HG02571 (cell line): Measurements from ENCODE around the gene KLHL30.

Experiments
- ATAC-seq: cut with Tn5 transposase; IDR thresholded peaks from one replicate; pipeline ENCODE4 v1.9.1; 2021; ENCODE audit warnings: mild to moderate bottlenecking, moderate library complexity; ENCODE audit not compliant: unreplicated experiment

KLHL30 gene

DNA sequence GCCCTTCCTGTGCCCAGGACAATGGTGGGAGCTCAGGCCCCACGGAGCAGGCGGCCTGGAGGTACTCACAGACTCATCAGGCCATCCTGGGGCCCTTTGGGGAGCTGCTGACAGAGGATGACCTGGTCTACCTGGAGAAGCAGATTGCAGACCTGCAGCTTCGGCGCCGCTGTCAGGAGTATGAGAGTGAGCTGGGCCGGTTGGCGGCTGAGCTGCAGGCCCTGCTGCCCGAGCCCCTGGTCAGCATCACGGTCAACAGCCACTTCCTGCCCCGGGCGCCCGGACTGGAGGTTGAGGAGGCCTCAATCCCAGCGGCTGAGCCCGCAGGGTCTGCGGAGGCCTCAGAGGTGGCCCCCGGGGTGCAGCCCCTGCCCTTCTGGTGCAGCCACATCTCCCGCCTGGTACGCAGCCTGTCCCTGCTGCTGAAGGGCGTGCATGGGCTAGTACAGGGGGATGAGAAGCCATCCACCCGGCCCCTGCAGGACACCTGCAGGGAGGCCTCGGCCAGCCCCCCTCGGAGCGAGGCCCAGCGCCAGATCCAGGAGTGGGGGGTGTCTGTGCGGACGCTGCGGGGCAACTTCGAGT lies 8.3 kb upstream of the KLHL30 start:
- no peak for ATAC-seq

DNA sequence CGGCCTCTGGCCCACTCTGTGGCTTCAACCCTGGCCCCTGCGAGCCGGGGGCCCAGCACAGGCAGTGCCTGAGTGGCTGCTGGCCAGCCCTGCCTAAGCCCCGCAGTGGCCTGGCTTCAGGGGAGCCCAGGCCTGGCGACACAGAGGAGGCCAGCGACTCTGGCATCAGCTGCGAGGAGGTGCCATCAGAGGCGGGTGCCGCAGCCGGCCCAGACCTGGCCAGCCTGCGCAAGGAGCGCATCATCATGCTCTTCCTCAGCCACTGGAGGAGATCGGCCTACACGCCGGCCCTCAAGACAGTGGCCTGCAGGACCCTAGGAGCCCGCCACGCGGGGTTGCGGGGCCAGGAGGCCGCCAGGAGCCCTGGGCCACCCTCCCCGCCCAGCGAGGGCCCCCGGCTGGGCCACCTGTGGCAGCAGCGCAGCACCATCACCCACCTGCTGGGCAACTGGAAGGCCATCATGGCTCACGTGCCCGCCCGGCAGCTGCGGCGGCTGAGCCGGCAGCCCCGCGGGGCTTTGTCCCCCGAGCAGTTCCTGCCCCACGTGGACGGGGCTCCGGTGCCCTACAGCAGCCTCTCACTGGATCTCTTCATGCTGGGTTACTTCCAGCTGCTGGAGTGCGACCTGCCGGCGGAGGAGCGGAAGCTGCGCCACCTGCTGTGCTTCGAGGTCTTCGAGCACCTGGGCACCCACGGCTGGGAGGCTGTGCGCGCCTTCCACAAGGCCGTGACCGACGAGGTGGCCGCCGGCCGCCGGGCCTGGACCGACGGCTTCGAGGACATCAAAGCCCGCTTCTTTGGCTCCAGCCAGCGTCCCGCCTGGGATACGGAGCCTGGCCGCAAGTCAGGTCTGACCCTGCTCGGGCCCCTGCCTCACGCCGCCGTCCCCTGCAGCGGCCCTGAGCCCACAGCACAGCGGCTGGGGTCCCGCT lies 7.5 kb upstream of the KLHL30 start:
- no peak for ATAC-seq

DNA sequence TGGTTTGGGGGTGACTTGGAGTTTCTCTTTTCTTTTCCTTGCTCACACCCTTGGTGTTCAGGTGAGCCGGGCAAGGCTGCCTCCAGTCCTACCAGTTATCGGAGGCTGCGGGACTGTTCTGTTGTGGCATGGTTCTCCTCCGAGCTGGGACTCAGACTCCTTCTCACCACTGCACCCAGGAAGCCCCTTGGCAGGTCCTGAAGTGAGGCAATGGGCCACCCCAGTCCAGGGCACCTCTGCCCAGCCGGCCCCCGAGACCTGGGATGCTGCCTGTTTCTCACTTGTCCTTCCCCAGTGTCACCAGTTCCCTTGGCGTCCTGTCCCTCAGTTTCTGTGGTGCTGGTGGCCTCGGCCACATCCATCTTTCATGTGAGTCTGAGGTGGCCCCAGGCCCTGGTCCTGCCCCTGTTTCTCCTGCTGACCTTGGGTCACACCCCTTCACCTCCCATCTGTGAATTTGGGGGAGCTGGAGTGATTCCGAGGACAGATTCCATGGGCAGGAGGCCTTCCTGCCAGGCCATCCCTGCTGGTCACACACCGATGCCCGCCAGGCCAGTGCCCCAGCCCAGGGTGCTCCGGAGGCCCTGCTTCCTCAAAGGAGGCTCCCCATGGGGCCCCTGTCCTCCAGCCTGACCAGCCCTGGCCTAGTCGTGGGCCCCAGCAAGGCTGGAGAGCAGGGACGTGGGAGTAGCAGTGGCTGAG lies 6.6 kb upstream of the KLHL30 start:
- no peak for ATAC-seq

DNA sequence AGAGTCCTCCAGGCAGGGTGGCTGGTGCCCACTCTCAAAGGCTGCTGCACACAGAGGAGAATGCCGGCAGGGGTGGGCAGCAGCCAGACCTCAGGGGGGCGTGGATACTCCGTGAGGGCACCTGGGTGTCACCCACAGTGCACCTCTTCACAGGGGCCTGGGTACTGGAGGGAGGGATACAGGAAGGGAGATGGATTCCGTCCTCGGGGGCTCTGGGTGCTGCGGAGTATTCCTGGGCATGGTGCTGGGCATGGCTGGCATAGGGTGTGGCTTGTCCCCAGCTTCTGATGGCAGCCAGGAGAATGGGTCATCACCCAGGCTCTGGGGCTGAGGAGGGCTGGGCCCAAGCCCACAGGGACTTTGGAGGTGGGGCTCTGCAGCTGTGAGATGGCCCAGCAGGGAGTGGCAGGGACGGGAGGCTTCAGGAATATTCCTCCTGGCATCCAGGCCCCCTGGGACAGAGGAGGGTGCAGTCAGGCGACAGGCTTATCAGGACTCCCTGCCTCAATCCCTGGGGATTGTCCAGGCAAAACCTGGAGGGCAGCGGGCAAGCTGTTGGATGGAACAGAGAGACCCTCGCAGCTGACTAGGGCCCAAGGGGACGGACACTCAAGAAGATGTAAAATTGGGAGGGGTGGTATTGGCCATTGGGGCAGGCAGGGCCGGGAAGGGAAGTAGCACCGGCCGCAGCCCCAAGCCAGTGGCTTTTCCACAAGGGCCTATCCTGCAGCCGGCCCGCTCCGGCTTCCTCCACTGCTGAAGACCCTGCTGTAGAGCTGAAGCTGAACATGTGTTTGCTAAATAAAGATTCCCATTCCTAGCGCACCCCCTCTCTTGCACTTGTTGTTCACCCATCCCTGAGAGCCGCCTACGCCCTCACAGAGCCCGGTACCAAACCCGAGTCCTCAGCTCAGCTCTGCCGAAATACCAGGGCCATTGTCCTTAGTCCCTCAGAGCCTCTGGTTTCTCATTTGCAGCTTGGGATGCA lies 5.7 kb upstream of the KLHL30 start:
- ATAC-seq, result no peak

DNA sequence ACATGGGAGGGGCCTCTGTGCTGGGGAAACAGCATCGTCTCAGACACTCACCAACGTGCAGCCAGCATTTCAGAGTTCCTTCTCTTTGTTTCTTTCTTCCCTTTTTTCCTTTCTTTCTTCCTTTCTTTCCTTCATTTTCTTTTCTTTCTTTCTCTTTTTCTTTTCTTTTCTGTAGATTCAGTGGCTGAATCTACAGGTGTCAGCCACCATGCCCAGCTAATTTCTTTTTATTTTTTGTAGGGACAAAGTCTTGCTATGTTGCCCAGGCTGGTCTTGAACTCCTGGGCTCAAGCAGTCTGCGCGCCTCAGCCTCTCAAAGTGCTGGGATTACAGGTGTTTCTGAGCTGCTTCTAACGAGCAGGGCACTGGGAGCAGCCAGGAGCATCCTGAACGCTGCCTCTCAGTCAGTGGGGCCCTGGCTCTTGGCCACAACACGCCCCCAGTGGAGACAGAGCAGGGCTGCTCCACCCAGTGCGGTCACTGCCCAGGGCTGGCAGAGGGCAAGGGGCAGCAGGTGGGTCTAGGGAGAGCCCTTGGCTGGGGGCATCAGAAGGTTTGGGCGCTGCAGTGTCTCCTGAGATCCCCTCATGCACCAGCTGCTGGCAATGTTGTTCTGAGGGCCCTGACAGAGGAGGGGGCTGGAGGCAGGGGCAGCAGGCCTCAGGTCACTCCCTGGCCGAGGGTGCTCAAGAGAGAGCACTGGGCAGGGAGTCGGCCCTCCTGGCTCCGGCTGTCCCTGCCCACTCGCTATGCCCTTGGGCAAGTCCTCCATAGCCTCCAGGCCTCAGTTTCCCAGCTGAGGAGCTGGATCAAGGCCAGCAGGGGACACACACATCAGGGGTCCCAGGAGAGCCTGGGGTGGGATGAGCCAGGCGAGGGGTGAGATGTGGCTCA lies 4.7 kb upstream of the KLHL30 start:
- no peak for ATAC-seq

DNA sequence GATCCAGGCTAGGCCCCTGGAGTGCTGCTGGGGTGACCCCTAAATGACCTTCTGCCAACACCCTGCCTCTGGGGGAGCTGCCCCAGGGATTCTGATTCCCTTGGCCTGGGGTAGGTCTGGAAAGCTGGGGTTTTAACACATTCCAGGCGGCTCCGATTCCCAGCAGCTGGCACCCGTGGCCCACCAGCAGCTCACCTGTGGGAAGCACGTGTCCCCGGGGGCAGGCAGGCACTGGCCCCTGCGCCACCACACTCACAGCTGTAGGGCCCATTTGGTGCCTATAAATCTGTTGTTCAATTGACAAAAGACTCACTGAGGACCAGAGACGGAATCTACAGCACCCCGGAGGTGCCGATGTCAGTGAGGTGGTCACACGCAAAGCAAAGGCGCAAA lies 4.1 kb upstream of the KLHL30 start:
- ATAC-seq, result no peak

DNA sequence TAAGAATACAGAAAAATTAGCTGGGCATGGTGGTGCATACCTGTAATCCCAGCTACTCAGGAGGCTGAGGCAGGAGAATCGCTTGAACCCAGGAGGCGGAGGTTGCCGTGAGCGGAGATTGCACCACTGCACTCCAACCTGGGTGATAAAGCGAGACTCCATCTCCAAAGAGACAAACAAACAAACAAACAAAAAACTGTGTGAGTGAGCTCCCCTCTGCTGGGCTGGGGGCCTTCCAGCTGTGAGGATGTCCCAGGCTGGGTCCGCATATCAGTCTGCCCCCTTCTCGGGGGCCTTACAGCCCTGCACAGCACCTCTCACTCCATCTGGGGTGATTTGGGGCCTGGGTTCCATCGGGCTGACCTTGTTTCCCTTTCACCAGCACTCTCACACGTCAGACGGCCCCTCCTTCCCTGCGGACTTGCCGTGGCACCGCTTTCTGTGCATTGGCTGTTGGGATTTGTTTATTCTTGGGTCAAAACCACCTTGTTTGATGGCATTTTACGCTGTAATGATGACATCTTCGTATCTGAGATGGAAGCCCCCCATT lies 2.8 kb upstream of the KLHL30 start:
- ATAC-seq, result no peak

DNA sequence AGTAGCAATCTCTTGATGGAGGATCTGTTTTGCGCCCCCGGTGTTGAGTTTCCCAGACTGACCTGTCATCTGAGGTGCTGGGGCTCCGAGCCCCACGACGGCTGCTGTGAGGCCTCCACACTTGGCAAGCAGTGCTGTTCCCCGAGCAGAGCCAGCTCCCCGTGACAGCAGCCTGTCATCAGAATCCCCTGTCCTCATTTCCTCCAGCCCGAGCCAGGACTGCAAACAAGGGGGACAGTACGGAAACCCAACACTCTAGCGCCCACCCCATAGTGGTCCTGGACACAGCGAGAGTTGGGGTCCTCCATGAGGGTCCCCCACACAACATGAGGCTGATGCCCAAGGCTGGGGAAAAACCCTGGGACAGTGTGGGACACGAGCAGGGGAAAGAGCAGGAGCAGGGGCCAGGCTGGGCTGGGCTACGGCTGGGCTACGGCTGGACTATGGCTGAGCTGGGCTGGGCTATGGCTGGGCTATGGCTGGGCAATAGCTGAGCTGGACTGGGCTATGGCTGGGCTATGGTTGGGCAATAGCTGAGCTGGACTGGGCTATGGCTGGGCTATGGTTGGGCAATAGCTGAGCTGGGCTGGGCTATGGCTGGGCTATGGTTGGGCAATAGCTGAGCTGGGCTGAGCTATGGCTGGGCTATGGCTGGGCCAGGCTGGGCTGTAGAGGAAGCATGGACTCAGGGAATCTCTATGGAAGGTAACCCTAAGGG lies 1.5 kb upstream of the KLHL30 start:
- ATAC-seq, result no peak

DNA sequence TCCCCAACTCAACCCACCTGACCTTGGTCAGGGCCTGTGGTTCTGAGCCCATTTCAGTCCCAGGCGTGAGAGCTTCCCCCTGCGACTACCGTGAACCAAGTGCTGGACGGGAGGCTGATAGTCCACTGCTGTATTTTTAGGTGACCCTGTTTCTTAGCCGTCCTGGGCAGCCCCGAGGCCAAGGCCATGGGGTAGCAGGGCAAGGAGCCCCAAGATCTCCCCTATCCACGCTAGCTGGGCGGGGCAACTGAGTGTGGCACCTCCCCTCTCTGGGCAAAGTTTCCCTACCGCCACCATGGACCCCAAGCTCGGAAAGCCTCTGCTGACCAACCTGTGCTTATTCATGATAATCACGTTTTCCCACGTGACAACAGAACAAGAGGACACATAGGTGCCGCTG lies 583 bp upstream of the KLHL30 start:
- ATAC-seq, result no peak

DNA sequence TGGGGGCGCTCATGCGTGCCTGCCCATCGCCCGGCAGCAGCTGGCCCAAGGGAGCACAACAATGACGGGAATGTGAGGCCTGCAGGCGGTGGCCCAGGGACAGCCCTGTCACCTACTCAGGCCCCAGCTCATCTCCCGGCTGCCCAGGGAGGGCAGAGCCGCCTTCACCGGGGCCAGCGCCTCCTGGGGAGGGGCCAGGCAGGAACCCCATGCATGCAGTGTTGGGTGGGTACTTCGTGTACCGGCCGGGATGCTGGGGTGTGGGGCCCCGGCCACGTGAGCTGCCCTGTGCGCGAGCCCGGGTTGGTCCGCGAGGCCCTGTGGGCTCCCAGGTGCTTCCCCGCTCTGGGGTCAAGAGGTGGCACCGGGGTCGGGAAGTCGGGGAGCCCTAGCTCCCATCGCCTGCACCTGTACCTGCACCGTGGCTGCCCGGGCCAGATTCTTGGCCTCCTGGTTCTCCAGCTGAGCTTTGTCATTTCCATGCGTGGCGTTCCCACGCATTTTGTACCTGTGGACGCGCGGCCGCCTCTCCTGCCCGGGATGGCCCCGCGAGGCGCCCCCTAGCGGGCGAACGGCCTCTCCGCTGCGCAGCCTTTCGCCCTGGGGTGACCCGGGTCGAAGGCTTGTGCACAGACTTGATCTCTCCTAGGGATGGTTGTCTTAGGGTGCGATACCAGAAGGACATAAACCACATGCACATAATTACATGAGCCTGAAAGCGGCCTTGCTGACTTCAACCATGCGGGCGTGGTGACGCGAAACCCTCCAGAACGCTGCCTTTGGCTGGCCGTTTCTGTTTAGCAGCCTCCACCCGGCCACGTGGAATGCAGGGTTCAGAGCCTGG lies 950 bp downstream of the KLHL30 start:
- ATAC-seq, result no peak

DNA sequence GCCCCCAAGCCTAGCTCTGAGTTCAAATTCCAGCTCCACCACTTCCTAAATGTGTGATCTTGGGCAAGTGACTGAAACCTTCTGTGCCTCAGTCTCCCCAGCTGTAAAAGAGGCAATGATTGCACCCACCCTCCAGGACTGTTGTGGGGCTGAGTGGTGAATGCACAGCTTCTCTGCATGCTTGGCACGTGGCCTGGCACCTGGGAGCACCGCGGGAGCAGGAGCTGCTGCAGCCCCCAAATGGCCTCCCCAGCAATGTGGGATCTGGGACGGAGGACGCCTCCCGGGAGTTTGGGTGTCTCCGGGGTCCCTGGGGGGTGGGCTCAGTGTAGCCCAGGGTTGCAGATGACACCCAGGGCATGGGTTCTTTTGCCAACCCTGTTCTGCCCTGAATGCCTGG lies 1.6 kb downstream of the KLHL30 start:
- no peak for ATAC-seq

DNA sequence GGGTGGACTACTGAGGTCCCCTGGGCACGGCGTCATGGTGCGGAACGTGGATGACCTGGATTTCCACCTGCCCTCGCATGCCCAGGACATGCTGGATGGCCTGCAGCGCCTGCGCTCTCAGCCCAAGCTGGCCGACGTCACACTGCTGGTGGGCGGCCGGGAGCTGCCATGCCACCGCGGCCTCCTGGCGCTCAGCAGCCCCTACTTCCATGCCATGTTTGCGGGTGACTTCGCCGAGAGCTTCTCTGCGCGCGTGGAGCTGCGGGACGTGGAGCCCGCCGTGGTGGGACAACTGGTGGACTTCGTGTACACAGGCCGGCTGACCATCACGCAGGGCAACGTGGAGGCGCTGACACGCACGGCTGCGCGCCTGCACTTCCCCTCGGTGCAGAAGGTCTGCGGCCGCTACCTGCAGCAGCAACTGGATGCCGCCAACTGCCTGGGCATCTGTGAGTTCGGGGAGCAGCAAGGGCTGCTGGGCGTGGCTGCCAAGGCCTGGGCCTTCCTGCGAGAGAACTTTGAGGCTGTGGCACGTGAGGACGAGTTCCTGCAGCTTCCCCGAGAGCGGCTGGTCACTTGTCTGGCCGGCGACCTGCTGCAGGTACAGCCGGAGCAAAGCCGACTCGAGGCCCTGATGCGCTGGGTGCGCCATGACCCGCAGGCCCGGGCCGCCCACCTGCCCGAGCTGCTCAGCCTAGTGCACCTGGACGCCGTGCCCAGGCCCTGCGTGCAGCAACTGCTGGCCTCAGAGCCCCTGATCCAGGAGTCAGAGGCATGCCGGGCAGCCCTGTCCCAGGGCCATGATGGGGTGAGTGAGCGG lies 2.5 kb downstream of the KLHL30 start:
- ATAC-seq, result no peak

DNA sequence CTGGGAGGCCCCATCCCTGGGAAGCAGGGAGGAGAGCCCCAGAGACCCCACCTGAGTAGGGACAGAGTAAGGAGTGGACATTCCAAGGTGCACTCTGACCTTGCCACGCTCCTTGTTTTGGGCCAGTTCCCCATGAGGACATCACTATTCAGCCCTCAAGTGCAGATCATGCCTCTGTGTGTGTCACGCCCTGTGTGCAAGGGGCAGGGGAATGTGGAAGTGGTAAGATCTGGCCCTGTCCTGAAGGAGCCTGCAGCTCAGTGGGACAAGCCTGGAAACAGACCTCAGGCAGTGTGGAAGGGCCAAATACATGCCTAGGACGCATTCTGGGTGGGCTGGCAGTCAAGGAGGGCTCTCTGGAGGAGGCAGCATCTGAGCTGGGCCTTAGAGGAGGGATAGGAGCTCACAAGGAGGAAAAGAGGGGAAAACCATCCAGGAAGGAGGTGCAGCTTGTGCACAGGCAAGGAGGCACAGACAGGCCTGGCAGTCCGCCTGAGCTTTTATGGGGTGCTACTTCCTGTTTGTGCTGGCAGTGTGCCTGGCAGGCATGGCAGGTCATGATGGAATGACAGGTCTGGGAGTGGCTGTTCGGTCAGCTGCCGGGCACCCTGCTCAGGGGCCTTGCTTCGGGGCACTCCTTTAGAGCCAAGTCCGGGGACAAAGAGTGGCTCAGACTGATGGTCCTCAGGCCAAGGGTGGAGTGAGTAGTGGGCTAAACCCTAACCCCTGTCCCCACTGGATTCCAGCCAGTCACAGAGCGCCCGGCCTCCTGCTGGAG lies 3.3 kb downstream of the KLHL30 start:
- no peak for ATAC-seq

DNA sequence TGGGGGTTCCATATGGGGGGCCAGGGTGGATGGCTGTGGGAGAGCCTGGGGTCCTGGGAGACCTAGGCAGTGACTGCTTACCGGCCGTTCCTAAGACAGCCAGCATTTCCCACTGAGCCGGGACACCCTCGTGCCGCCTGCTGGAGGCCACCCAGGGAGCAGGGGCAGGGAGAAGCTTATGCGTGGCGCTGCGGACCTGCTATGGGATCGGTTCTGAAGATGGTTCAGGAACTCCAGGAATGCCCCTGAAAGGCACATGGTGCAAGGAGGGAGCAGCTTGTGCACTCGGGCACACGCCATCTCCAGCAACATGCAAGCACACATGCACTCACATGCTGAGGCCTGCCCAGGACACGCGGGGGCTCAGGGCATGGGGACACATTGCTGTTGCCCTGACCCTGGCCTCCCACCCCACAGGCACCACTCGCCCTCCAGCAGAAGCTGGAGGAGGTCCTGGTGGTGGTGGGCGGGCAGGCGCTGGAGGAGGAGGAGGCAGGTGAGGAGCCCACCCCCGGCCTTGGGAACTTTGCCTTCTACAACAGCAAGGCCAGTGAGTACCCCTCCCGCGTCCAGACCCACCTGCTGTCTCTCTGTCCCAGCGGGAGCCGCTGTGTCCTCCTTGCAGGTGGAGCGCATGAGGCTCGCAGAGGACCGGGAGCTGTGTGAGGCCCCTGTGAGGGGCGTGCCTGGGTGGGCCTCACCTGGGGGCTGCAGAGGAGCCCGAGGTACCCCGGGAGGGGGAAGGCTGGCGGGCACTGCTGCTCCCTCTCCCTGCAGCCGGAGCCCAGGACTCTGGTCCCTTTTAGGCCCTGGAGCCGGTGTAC lies 4.1 kb downstream of the KLHL30 start:
- ATAC-seq, result no peak

DNA sequence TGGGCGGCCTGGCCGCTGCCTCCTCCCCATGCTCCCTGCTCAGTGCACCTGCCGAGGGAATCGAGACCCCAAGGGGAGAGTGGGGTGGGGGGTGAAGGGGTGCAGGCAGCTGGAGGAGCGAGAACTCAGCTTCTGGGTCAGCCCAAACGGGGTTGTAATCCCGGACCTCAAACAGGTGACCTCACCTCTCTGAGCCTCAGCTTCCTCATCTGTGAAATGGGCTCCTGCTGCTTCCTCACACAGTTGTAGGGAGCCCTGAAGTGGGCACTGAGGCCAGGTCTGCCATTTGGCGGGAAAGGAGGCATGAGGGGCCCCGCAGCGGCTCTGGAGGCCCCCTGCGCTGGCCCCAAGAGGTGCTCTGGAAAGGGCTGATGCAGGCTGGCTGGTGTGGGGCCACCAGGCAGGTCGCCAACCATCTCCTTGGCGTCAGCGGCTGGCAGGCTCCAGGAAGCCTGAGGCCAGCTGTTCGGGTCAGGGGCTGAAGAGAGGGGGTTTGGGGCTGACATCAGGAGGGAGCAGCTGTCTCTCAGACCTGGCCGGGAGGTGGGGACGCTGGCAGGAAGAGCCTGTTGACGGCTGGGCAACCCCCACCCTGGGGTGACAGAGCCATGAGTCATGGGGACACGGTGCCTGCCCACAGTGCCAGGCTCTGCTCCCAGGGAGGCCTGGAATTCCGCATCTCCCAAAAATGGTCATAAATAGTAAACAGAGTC lies 4.9 kb downstream of the KLHL30 start:
- no peak for ATAC-seq
